HepG2 (cell line): ENCODE measurements around the gene INTS1. TPM values are rescaled to one million over a fixed set of nuclear protein-coding genes. Genes with fewer than 3 reads are reported as not detected.
A peak's percentile ranks its signal among the peaks of the same experiment; 100 is the strongest.

Source experiments
- AFF4 ChIP-seq: sonication (generic); formaldehyde crosslinking; IDR thresholded peaks from 2 replicates; pipeline ENCODE4 v1.4.0; 2020; ENCODE audit warnings: missing genetic modification reagents
- ARID3A ChIP-seq: IDR thresholded peaks from 2 replicates; pipeline ENCODE4 v1.6.1; 2012; ENCODE audit warnings: low read depth, low read length, improper control_type of control experiment
- CCAR2 ChIP-seq: fragments of 200-400 bp; formaldehyde crosslinking; optimal IDR thresholded peaks from 2 replicates; pipeline ENCODE3; 2018; ENCODE audit warnings: low read depth, mild to moderate bottlenecking, low read length, moderate library complexity
- CHCHD3 ChIP-seq: sonication (generic); formaldehyde crosslinking; IDR thresholded peaks from 2 replicates; pipeline ENCODE4 v1.8.0; 2022; ENCODE audit warnings: mild to moderate bottlenecking, missing genetic modification reagents, moderate library complexity
- ELF3 ChIP-seq: IDR thresholded peaks from 2 replicates; pipeline ENCODE4 v1.6.1; 2016; ENCODE audit warnings: missing genetic modification reagents, missing compliant biosample characterization
- GPN1 ChIP-seq: sonication (generic); formaldehyde crosslinking; IDR thresholded peaks from 2 replicates; pipeline ENCODE4 v1.5.1; 2020; ENCODE audit warnings: missing genetic modification reagents, borderline replicate concordance
- HCFC1 ChIP-seq: fragments of 150-350 bp; IDR thresholded peaks from 2 replicates; pipeline ENCODE4 v1.6.1; 2014; ENCODE audit warnings: low read depth, low read length
- KLF16 ChIP-seq, 2 experiments: sonication (generic) in 1 of 2; formaldehyde crosslinking in 1 of 2; IDR thresholded peaks; 2 replicates each; pipeline versions ENCODE4 v1.6.1 to v1.8.0; 2016 to 2023; ENCODE audit warnings: missing genetic modification reagents in 2 of 2, missing compliant biosample characterization in 1 of 2
- MEIS1 ChIP-seq: sonication (generic); formaldehyde crosslinking; IDR thresholded peaks from 2 replicates; pipeline ENCODE4 v1.9.0; 2021; ENCODE audit warnings: mild to moderate bottlenecking, missing genetic modification reagents, moderate library complexity, borderline replicate concordance
- MYC ChIP-seq: sonication (generic); formaldehyde crosslinking; IDR thresholded peaks from 2 replicates; pipeline ENCODE4 v1.9.0; 2021; ENCODE audit warnings: missing genetic modification reagents, borderline replicate concordance
- PBX3 ChIP-seq: sonication (generic); formaldehyde crosslinking; IDR thresholded peaks from 2 replicates; pipeline ENCODE4 v1.8.1; 2023; ENCODE audit warnings: missing genetic modification reagents, inconsistent platforms, borderline replicate concordance
- PCBP2 ChIP-seq: fragments of 200-400 bp; formaldehyde crosslinking; optimal IDR thresholded peaks from 2 replicates; pipeline ENCODE3; 2018; ENCODE audit warnings: low read length, low read depth; ENCODE audit not compliant: poor library complexity, severe bottlenecking
- PLSCR1 ChIP-seq: sonication (generic); formaldehyde crosslinking; IDR thresholded peaks from 2 replicates; pipeline ENCODE4 v1.5.0; 2020; ENCODE audit warnings: missing genetic modification reagents, mild to moderate bottlenecking, borderline replicate concordance
- SETDB1 ChIP-seq: sonication (generic); formaldehyde crosslinking; IDR thresholded peaks from 2 replicates; pipeline ENCODE4 v1.5.1; 2020; ENCODE audit warnings: missing genetic modification reagents, mild to moderate bottlenecking, borderline replicate concordance
- SP2 ChIP-seq: sonication (generic); formaldehyde crosslinking; IDR thresholded peaks from 2 replicates; pipeline ENCODE4 v1.5.1; 2020; ENCODE audit warnings: mild to moderate bottlenecking, missing genetic modification reagents
- TAF1 ChIP-seq: sonication (generic); formaldehyde crosslinking; IDR thresholded peaks from 2 replicates; pipeline ENCODE4 v1.4.0; 2020; ENCODE audit warnings: missing genetic modification reagents
- ZNF296 ChIP-seq: sonication (generic); formaldehyde crosslinking; conservative IDR thresholded peaks from 2 replicates; pipeline ENCODE4 v1.5.0; 2020; ENCODE audit warnings: mild to moderate bottlenecking, missing genetic modification reagents
- ZNF672 ChIP-seq: sonication (generic); formaldehyde crosslinking; IDR thresholded peaks from 2 replicates; pipeline ENCODE4 v1.8.1; 2022; ENCODE audit warnings: missing genetic modification reagents
- ZNF749 ChIP-seq: sonication (generic); formaldehyde crosslinking; IDR thresholded peaks from 2 replicates; pipeline ENCODE4 v1.8.0; 2022; ENCODE audit warnings: mild to moderate bottlenecking, missing genetic modification reagents, moderate library complexity, borderline replicate concordance
- ZNF770 ChIP-seq: sonication (generic); formaldehyde crosslinking; IDR thresholded peaks from 2 replicates; pipeline ENCODE4 v1.5.0; 2020; ENCODE audit warnings: mild to moderate bottlenecking, missing genetic modification reagents
- polyA plus RNA-seq, 8 experiments: library from polyadenylated mRNA; depleted of rRNA in 3 of 8; stranded (reverse) in 7 of 8; unstranded in 1 of 8; fragments of >200 nt; fragmentation: Illumina TruSeq in 4 of 8; extraction: Trizol in 4 of 8; gene quantifications; 2 replicates each; pipeline versions ENCODE4 v1.2.1 to v1.2.3, GENCODE V29; 2011 to 2016; ENCODE audit warnings: low read depth in 4 of 8, missing spikeins in 1 of 8, mixed read lengths in 1 of 8; ENCODE audit not compliant: insufficient read depth in 1 of 8
- total RNA-seq, 5 experiments: library from RNA; depleted of rRNA; stranded (reverse); fragments of >200 nt; fragmentation: Illumina TruSeq; extraction: Trizol; gene quantifications; 2 replicates each; pipeline ENCODE4 v1.2.3, GENCODE V29; 2016; ENCODE audit warnings: low read depth in 1 of 5

INTS1 gene
- total and polyA plus RNA-seq, 2 of the 13 experiments (the other 11 are each of a cell fraction or from before 2014, with no cell fraction given) = 13.7 to 29.0 TPM

- TF ChIP-seq ARID3A (no peak), MEIS1 (CRISPR knock-in tag) (peak; percentile 61; the same call in 1 of the 2 replicates), SETDB1 (CRISPR knock-in tag) (no peak), ZNF672 (CRISPR knock-in tag) (no peak), ZNF770 (CRISPR knock-in tag) (no peak), SP2 (CRISPR knock-in tag) (no peak), MYC (CRISPR knock-in tag) (peak; percentile 98), ELF3 (peak; percentile 44; the same call in 1 of the 2 replicates), PBX3 (CRISPR knock-in tag) (no peak), KLF16 (CRISPR knock-in tag; IDR thresholded peaks at IDR 0.05) (no peak), GPN1 (CRISPR knock-in tag) (no peak), HCFC1 (no peak), ZNF749 (CRISPR knock-in tag) (no peak), TAF1 (CRISPR knock-in tag) (no peak; the same call in 1 of the 2 replicates), CHCHD3 (CRISPR knock-in tag) (no peak), PCBP2 (no peak), CCAR2 (no peak), PLSCR1 (CRISPR knock-in tag) (no peak), AFF4 (CRISPR knock-in tag) (no peak), ZNF296 (CRISPR knock-in tag) (no peak)
Measured at GRCh38 chr7:1473864-1474512, 30.2 kb downstream of the INTS1 start (continued).
